DND-41 (cell line): ENCODE results near the gene LYPLAL1.

Experiments used
- ATAC-seq: fragments of 200-7000 bp; cut with Tn5 transposase; 3 replicates; pipeline ENCODE4 v1.9.1; 2021; ENCODE audit warnings: low read depth; ENCODE audit not compliant: insufficient read depth
- DNase-seq: peaks from one replicate; pipeline ENCODE4 v3.0.0-alpha.2; 2020
- H2AFZ ChIP-seq: 2 replicates; pipeline ENCODE4 v1.6.0; 2012; ENCODE audit warnings: low read depth, low read length
- H3K27ac ChIP-seq: 2 replicates; pipeline ENCODE4 v1.5.1; 2012; ENCODE audit warnings: low read length, inconsistent platforms
- H3K27me3 ChIP-seq: fragments of 200-600 bp; sonication (generic); 2 replicates; pipeline ENCODE4 v1.6.0; 2012; ENCODE audit warnings: low read length, mild to moderate bottlenecking, inconsistent platforms; ENCODE audit not compliant: insufficient read depth, poor library complexity
- H3K36me3 ChIP-seq: 2 replicates; pipeline ENCODE4 v1.5.1; 2012; ENCODE audit warnings: low read length, inconsistent platforms; ENCODE audit not compliant: insufficient read depth
- H3K4me1 ChIP-seq: 2 replicates; pipeline ENCODE4 v1.5.1; 2012; ENCODE audit warnings: mild to moderate bottlenecking, low read length; ENCODE audit not compliant: insufficient read depth
- H3K4me2 ChIP-seq: 2 replicates; pipeline ENCODE4 v1.6.0; 2012; ENCODE audit warnings: mild to moderate bottlenecking, moderate library complexity, low read length, inconsistent platforms; ENCODE audit not compliant: insufficient read depth
- H3K4me3 ChIP-seq, 2 experiments: fragments of 200-600 bp in 1 of 2; shearing (Covaris generic) in 1 of 2; 2 replicates each; pipeline ENCODE4 v1.5.1; 2012 to 2016; ENCODE audit warnings: inconsistent platforms in 2 of 2, low read length in 2 of 2, mild to moderate bottlenecking in 2 of 2, low read depth in 1 of 2, moderate library complexity in 1 of 2
- H3K79me2 ChIP-seq: 2 replicates; pipeline ENCODE4 v1.6.0; 2012; ENCODE audit warnings: low read length, inconsistent platforms; ENCODE audit not compliant: insufficient read depth
- H3K9ac ChIP-seq: 2 replicates; pipeline ENCODE4 v1.6.0; 2012; ENCODE audit warnings: low read depth, mild to moderate bottlenecking, inconsistent platforms, low read length, moderate library complexity
- H3K9me3 ChIP-seq: 2 replicates; pipeline ENCODE4 v1.5.1; 2012; ENCODE audit warnings: low read length, moderate library complexity, mild to moderate bottlenecking, inconsistent platforms; ENCODE audit not compliant: insufficient read depth, severe bottlenecking
- H4K20me1 ChIP-seq: 2 replicates; pipeline ENCODE4 v1.6.0; 2012; ENCODE audit warnings: low read length; ENCODE audit not compliant: insufficient read depth
- EZH2 ChIP-seq: IDR thresholded peaks from 3 replicates; pipeline ENCODE4 v1.6.1; 2012; ENCODE audit warnings: borderline replicate concordance, low read depth, mild to moderate bottlenecking, moderate library complexity, low read length, inconsistent platforms; ENCODE audit not compliant: severe bottlenecking
- TF ChIP-seq, protein P1 (sequence below): IDR thresholded peaks from 2 replicates; pipeline ENCODE4 v1.5.1; 2012; ENCODE audit warnings: borderline replicate concordance, low read length, moderate library complexity, mild to moderate bottlenecking; ENCODE audit not compliant: poor library complexity, severe bottlenecking; ENCODE audit errors: extremely low read depth

LYPLAL1 gene

DNA sequence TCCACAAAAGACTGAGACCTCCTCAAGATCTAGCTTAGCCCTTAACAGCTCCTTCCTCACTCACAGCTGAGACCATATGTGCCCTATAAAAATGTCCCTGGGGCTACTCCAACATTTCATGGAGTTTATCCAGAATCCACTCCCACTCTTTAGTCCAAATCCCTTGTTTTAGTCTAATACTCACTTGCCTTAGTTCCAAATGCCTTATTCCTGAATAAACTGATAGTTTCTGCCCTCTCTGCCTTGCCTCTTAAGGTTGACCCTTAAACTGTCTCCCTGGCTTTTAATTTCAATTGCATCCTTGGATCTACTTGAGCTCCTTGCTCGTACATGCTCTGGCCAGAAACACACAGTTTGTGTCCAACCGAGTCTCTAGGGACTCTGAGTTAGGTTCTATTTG, 47.3 kb upstream of the LYPLAL1 start:
- no peaks in the 10 kb centered on the region for H3K4me1 ChIP-seq
- H2AFZ ChIP-seq, result no peak overlapping the region
- no peak overlapping the region for H3K27ac ChIP-seq
- no peaks in the 10 kb centered on the region for H3K79me2 ChIP-seq
- H3K4me3 ChIP-seq, result no peak overlapping the region
- no peak overlapping the region for H3K9ac ChIP-seq
- no peak overlapping the region for H3K4me2 ChIP-seq
- no peak for TF ChIP-seq EZH2
- TF ChIP-seq, protein P1, sequence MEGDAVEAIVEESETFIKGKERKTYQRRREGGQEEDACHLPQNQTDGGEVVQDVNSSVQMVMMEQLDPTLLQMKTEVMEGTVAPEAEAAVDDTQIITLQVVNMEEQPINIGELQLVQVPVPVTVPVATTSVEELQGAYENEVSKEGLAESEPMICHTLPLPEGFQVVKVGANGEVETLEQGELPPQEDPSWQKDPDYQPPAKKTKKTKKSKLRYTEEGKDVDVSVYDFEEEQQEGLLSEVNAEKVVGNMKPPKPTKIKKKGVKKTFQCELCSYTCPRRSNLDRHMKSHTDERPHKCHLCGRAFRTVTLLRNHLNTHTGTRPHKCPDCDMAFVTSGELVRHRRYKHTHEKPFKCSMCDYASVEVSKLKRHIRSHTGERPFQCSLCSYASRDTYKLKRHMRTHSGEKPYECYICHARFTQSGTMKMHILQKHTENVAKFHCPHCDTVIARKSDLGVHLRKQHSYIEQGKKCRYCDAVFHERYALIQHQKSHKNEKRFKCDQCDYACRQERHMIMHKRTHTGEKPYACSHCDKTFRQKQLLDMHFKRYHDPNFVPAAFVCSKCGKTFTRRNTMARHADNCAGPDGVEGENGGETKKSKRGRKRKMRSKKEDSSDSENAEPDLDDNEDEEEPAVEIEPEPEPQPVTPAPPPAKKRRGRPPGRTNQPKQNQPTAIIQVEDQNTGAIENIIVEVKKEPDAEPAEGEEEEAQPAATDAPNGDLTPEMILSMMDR, result no peak
- no peaks in the 10 kb centered on the region for H4K20me1 ChIP-seq
- H3K36me3 ChIP-seq, result no peaks in the 10 kb centered on the region
- ATAC-seq (no peak), DNase-seq (no peak)
- H3K9me3 ChIP-seq, result no peaks in the 10 kb centered on the region
- H3K27me3 ChIP-seq, result no peaks in the 10 kb centered on the region

DNA sequence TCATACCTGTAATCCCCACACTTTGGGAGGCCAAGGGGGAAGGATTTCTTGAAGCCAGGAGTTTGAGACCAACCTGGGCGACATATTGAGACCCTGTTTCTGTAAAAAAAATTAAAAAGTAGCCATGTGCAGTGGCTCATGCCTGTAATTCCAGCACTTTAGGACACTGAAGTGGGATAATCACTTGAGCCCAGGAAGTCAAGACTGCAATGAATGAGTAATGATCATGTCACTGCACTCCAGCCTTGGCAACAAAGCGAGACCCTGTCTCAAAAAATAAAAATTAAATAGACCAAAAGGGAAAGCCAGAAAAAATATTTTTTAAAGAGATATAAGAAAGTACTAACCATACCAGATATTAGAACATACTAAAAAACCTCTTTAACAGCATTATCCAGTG, 44.7 kb upstream of the LYPLAL1 start:
- ATAC-seq (no peak), DNase-seq (no peak)
- no peak overlapping the region for H3K9ac ChIP-seq
- no peaks in the 10 kb centered on the region for H3K27me3 ChIP-seq
- no peaks in the 10 kb centered on the region for H3K79me2 ChIP-seq
- H3K4me1 ChIP-seq, result no peaks in the 10 kb centered on the region
- H3K36me3 ChIP-seq, result no peaks in the 10 kb centered on the region
- no peaks in the 10 kb centered on the region for H4K20me1 ChIP-seq
- H3K9me3 ChIP-seq, result no peaks in the 10 kb centered on the region
- no peak overlapping the region for H2AFZ ChIP-seq
- no peak overlapping the region for H3K27ac ChIP-seq
- TF ChIP-seq, protein P1, result no peak
- no peak for TF ChIP-seq EZH2
- no peak overlapping the region for H3K4me3 ChIP-seq
- H3K4me2 ChIP-seq, result no peak overlapping the region

DNA sequence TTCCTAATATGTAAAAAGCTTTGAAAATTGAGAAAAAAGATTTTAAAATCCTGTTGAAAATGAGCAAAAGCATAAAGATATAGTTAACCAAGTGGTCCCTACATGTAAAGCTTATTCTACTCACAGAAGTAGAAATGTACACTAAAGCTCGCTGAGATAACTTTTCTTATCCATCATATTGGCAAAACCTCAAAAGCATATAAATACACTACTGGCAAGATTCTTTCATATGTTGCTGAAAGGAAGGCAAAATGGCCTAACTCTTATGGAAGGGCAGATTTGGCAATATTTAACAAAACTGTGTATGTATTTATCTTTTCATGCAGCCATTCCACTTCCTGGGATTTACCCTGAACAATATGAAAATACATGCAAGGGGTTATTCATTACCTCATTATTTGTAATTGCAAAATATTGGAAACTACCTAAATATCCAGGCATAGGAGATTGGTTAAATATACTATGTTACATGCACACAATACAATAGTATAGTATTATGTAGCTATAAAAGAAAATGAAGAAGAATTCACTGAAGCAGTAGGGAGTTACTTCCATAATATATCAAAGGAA, 43.2 kb upstream of the LYPLAL1 start:
- H3K4me1 ChIP-seq, result no peaks in the 10 kb centered on the region
- no peak overlapping the region for H3K9ac ChIP-seq
- H3K27ac ChIP-seq, result no peak overlapping the region
- H2AFZ ChIP-seq, result no peak overlapping the region
- no peak for DNase-seq
- TF ChIP-seq, protein P1, result no peak
- TF ChIP-seq EZH2, result no peak
- no peaks in the 10 kb centered on the region for H3K9me3 ChIP-seq
- H3K4me3 ChIP-seq, result no peak overlapping the region
- no peak for ATAC-seq
- no peaks in the 10 kb centered on the region for H4K20me1 ChIP-seq
- no peak overlapping the region for H3K4me2 ChIP-seq
- H3K36me3 ChIP-seq, result no peaks in the 10 kb centered on the region
- H3K79me2 ChIP-seq, result no peaks in the 10 kb centered on the region
- H3K27me3 ChIP-seq, result no peaks in the 10 kb centered on the region

DNA sequence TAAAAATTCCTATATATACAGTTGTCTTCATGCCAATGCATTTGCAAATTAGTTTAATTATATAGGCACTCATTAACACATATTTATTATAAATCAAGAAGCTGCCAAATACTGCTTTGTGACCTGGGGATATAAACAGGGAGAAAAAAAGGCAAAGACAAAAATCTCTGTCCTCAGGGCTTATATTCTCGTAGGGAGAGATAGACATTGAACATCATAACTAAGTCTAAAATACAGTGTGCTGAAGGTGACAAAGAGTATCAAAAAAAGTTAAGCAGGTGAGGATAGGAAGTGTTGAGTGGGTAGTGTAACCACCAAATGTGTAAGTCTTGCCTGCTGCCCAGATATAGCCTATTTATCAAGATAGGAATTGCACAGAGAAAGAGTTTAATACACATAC, 40.7 kb upstream of the LYPLAL1 start:
- Histone ChIP-seq H3K4me2 (no peak overlapping the region), H3K4me1 (no peaks in the 10 kb centered on the region), H3K27ac (no peak overlapping the region), H3K27me3 (no peaks in the 10 kb centered on the region), H3K79me2 (no peaks in the 10 kb centered on the region), H3K4me3 (no peak overlapping the region), H3K36me3 (no peaks in the 10 kb centered on the region), H4K20me1 (no peaks in the 10 kb centered on the region), H3K9ac (no peak overlapping the region), H3K9me3 (no peaks in the 10 kb centered on the region), H2AFZ (no peak overlapping the region)
- DNase-seq (no peak), ATAC-seq (no peak)
- no peak for TF ChIP-seq EZH2
- TF ChIP-seq, protein P1, result no peak
